Globus pallidus (tissue), 1 donor: ENCODE data around the gene ZNF423.

ENCODE experiments used
- DNase-seq: peaks from one replicate; pipeline ENCODE4 v3.0.0-alpha.2; 2015; ENCODE audit warnings: low spot score

Gene ZNF423

DNA sequence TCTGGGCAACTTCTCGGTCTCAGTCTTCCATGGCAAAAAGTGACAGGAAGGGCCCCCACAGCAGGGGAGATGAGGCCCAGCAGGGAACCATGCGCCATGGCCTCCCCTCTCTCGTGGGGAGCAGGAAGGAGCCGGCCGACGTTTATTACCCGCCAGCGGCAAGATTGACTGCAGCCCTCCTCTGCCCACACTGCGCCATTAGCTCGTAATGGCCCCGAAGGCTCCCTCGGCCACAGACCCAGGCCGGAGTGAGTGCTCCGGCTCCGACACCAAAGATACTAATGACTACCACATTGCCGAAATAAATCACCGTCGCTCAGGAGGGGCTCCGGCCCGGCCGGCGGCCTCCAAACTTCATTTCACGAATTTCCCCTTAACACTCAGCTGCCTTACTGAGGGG lies 255.4 kb downstream of the ZNF423 start:
- no peak for DNase-seq

DNA sequence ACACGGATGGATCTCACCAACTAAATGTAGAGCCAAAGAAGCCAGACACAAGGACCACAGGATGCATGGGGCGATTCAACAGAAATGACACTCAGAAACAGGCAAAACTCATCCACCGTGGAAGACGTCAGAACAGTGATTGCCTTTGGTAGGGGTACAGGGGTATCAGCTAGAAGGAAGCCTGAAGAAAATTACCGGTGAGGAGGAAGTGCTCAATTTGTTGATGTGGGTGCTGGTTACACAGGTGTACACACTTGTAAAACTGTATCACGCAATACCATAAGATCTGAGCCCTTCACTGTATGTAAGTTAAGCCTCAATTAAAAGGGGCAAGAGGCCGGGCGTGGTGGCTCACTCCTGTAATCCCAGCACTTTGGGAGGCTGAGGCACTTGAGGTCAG lies 256.2 kb downstream of the ZNF423 start:
- DNase-seq: no peak

DNA sequence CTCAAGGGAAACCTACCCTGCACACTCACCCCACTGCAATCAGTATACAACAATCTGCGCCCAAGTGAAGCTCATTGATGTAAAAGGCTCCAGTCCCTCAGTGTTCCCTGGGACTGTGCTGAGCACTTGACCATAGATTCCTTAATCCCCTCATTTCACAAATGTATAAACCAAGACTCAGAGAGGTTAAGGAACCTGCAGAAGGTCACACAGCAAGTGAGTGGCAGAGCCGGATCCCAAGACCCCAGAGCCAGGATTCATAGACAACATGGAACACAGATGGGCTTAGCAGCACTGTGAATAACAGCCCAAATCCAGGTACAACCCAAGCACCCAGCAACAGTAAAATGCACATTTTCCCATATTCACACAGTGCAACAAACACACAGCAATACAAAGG lies 256.6 kb downstream of the ZNF423 start:
- no peak for DNase-seq

DNA sequence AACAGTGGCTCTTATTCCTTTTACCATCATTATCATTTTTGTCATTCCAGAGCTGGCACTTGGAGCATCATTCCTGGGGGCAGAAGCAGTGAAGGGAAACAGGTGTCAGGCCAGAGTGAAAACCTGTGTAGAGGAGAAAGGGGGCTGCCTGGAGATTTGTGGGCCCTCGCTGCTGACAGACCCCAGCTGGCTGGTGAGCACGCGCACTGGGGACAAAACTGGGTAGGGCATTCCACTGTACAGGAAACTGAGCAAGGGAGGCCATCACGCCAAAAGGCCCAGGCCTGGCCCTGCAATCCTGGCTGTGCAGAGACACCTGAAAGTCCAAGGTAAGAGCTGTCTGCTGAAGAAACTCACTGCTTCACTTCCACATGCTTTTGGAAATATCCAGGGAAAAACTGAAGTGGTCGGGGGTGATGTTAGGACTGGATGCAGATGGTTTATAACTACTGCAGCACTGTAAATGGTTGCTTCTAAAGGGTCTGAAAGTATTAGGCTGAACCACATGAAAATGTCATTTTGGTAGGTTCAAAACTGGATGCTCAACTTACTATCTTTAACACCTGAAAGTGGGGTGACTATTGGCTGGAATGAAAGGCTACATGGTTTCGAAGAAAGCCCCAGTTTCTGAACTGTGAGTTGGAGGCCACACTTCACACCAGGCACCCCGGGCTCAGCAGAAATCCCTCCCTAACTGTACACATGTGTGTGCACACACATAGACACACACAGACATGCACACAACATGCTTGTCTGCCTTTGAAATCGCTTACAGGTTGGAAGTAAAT lies 257.3 kb downstream of the ZNF423 start:
- DNase-seq: no peak

DNA sequence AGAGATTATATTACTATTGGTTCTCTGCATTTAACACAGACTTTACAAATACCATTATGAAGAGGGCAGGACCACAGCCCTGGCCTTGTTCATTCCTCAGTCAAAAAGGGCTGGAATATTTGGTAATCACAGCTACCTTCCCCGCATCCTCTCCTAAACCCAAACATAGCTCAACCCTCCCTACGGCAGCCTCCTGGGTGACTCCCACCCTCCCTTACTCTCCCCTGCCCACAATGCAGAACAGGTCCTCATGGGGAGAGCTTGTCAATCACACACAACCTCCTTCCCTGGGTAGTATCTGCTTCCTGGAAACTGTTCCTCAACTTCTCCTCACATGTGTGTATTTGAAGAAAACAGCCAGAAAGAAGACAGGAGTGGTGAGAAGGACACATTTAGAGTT lies 258.1 kb downstream of the ZNF423 start:
- DNase-seq: no peak

DNA sequence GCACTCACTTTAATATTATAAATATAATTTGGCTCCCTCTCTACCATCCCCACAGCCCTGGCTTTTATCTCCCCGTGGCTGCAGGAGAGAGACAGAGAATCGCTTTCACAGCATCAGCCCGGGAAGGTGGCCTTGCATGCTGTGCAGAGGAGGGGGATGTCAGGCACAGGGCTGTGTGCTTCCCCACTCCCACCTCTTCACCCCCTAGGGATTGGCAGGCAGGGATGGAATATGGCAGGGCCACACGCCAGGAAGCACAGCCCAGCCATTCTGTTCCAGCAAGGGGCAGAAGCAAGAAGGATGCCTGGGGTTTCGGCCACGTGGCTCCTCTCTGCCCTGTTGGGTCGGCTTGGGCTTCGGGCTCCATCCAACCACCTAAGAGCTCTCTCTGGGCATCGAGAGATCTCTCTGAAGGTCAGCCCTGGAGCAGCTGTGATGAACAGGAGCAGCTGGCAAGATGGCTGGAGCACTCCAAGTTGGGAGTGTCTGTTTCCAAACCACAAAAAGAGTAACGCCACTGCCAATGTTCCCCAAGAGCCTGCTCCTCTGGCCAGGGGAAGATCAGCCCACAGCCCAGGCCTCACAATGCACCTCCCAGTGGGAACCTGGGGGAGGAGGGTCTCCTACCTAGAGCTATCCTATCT lies 259.1 kb downstream of the ZNF423 start:
- DNase-seq: no peak

DNA sequence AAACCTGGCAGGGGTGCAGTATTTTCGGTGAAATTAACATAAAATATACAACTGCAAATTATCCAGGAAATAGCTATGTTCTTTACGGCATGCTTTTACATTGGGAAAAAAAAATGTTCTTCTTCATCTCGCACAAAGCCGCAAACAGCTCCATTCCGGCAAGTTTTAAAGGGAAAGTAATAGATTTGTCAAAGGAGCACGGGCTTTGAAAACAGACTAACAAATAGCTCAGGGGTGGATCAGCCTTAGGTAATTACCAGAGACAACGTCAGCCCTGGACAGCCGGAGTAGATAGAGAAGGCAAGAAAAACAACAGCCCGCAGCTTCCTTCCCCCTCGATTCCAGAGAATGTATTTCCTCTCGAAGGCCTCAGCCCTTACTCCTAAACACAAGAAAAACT lies 259.8 kb downstream of the ZNF423 start:
- DNase-seq: no peak

DNA sequence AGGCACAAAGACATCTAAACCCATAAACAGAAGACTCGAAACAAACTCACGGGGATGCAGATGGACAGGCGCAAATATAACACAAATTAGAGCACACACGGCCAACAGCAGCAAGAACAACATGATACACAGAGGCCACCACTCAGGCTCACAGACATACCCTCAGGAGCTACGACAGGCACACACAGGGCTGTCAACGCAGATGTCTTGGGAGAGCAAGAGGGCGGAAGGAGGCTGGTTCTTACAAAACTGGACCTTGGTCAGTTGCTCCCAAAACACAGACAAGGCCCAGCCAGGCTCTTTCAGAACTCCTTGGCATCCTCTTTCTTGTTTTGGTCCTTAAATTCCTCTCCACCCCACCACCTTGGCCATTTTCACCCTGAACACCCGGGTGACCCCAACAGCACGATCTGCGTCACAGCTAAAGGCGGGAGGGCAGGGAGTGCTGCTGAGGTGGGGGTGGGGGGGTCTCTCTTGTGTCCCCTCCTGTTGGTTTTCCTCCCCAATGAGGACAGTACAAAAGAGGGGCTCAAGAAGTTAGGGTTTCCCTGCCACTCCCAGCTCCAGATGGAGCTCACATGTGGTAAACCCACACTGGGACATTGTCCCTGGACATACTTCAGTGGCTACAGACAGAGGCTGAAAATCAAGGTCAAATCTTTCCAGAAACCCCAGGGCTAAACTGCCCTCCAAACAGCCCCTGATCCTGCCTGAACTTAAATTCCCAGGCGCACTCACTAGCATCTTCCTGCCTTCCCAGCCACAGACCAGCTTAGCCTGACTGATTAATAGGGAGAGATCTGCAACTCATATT lies 261.0 kb downstream of the ZNF423 start:
- no peak for DNase-seq

DNA sequence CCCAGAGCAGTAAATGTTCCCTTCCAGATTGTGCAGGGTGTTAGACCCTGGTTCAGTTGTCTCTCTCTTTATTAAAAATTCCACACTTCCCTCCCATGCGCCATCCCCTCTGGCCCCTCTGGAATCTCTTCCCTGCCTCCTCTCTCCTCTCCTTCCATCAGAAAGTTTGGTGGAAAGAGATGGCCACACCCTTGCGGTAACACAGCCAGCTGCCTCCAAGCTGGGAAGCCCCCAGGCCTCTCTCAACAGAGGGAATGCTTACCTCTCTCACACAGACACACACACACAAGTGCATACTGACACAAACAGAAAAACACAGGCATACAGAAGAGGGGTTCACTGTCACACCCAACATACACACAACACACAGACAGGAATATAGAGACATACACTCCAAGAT lies 261.8 kb downstream of the ZNF423 start:
- no peak for DNase-seq

DNA sequence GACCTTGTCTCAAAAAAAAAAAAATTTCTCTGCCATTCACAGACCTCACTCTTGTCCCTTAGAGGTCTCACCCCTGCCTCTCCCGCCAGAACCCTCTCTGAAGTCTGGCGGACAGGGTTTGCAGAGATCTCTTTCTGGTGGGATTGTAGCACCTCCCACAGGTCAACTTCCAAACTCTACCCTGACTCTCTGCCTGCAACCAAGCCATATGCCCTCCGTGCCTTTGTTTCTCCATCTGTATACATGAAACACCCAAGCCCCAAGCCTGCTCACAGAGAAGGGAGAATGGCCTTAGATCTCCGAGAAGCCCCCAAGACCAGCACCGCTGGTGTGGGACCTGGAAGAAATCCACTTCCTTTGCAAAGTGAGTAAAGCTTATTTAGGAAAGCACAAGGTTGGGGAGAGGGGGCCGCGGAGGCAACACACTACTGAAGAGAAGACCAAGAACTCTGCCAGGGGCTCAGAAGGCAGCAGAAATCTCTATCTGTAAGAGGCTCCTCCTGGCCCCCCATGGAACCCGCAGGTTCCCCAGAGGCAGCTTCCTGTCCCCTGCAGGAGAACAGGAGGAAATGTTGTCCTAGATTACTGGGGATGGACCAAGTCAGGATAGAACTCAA lies 262.4 kb downstream of the ZNF423 start:
- DNase-seq: no peak

DNA sequence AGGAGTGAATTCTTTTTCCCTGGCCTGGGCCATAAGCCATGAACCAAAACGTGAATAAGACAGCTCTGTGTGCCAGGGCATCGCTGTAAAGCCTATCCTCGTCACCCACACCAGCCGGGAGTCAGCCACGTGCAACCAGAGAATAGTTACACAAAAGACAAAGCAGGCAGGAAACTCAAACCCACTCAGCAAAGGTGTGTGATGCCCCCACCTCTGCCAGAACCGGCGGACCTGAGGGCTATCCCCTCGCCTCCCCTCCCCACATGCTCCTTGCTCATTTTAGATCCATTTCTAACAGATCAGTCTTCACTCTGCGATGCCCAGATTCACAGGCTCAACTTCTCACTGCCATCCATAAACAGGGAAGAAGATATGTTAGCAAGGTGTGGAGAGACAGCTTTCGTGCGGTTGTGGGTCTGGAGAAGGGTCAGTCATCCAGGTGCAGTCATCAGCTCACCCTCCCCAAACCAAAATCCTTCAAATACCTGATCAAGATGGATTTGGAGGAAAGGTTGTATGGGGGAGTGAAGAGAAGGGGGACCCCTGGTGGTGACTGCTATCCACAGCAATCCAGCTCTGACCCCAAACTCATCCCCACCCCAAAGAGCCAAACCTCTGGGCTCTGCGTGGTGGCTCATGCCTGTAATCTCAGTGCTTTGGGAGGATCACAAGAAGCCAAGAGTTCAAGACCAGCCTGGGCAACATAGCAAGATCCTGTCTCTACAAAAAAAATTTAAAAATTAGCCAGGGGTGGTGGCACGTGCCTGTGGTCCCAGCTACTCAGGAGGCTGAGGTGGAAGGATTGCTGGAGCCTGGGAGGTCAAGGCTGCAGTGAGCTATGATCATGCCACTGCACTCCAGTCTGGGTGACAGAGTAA lies 263.1 kb downstream of the ZNF423 start:
- DNase-seq: no peak

DNA sequence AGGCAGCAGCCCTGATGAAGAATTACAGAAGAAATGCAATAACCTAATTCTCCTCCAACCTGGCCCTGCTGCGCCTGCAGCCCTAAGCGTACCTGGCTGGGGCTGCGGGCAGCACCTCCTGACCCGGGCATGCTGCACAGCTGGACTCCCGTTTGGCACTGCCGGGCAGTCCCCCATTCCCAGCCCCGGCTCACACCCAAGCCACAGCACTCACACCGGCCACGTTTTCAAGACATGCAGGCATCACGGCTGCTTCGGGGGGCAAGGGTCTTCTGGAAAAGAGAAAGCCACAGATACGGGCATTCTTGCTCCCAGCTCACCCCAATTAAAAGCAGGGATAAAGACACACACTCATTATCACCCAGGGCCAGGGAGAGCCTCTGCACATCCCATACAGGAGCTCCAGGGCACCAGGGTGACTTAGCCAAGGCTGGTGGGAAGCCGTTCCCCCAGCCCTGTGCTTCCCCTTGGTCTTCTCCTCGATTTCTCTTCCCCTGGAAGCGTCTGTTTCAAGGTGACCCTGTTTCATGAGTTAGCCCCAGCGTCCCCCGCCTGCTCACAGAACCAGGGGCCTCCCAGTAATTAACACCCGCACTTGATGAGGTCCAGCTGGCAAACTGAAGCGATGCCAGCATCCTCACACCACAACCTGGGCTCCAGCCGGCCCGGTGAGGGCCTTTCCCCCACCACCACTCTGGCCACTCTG lies 265.6 kb downstream of the ZNF423 start:
- no peak for DNase-seq

DNA sequence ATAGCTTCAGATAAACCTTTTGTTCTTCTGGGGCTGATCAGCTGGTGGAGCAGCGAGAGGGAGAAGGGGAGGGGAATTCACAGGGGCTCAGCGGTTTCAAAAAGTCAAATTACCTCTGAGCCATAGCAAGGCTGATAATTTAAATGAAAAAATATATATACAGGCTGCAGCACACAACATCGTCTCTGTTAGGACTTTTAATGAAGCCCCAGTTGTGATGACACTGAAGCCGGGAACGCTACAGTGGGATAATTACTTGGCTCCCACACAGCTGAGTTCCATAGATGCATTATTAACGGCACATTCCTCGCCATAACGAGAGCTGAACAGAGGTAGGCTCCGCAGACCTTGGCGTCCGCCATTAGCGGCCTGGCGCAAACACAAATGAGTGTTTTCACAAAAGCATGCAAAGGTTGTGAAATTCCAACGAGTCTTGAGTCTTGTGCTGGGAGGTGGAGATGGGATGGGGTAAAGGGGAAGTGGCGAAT lies 266.3 kb downstream of the ZNF423 start:
- no peak for DNase-seq

DNA sequence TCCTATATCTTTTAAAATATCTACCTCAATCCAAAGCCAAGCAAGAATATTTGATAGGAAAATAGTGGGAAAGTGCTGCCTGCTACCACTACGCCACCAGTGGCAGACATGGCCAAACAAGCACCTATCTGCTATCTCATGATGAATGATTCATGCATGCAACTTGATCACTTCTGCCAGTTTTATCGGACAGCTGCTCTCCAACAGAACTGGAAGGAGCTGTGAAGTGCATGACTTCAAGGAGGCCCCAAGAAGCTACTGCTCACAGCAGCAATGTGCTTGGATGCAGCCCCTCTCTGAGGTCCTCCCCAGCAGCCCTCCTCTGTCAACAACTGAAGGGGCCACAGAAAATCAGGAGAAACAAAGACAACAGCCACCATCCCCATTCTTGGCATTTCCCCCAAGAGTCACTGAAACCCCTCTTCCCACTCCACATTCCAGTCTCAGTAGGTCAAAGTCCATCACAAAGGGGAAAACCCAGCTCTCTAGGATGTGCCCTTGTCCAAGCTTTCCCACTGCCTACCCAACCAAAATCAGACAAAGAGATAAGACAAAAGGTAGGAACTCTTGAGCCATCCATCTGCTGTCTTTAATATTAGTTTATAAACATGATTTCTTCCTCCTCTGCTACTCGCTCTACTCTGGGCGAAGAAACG lies 267.1 kb downstream of the ZNF423 start:
- no peak for DNase-seq

DNA sequence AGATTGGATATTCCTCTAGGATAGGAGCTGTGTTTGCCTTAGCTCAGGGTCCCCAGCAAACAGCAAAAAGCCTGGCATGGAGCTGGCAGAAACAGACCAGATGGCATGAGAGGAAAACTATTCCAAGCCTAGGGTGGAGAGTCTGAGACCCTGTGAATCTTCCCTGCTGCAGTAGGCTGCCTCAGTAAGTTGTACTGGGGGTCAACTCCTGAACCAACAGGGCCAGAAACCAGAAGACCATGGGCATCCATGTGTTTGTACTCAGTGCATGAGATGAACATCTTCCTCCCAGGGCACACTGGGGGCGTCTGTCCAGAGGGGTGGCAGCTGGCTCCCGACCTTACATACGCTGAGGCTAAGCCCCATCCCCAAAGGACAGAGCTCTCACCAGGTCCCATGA lies 267.9 kb downstream of the ZNF423 start:
- no peak for DNase-seq

DNA sequence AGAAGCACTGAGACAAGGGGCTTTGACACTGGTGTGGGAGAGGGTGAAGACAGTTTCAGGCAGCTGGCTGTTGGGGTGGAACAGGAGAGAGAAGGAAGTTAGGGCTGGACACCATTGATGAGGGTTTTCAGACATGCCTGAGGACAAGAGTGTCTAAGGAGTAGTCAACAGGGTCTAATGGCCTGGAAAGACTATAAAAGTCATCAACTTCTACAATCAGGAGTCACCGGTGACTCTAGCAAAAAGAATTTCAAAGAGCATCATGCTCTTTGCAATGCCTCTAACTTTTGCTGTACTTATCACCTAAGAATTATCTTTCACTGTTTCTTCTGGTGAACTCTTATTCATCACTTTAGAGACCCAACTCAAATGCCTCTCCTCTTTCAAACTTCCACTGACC lies 268.4 kb downstream of the ZNF423 start:
- no peak for DNase-seq

DNA sequence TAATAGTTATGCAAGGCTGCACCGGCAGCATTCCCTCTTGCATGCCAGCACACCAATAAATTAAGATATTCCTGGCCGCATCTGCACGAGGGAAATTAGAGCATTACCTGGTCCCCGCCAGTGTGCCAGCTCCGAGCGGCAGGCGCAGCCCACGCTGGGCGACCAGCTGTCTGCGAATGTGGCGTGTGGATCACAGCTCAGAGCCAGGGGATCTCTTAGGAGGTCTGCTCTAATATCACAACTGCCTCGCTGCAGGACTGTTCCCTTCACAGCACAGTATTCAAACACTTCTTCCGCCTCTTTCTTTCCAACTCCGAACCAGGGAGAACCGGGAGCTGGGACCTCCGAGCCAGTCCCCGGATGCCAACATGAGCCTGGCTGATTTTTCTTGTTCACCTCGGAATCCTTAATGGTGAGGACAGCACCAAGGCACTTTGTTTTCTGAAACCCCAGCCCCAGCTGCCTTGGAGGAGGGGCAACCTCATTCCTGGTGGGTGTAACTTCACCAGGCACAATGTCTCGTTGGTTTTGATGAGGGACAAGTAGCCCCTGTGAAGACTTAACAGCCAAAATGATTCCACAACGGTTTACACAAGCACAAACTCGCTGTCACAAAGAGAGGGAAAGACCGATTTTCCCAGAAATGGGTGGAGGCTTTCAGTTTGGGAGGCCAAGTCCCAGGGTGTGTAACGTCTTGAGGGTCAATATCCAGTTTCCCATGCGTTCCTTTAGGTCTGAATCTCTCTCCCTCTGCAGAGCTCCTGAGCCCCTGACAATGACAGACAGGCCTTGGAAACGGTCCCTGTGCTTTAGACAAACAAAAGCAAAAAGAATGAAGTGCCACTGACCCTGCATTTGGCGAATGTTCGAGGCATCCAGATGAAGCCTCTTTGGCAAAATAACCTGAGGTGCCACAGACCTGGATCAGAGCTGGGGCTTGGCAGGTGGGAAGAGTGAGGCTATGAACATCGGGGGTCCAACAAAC lies 269.2 kb downstream of the ZNF423 start:
- DNase-seq: no peak

DNA sequence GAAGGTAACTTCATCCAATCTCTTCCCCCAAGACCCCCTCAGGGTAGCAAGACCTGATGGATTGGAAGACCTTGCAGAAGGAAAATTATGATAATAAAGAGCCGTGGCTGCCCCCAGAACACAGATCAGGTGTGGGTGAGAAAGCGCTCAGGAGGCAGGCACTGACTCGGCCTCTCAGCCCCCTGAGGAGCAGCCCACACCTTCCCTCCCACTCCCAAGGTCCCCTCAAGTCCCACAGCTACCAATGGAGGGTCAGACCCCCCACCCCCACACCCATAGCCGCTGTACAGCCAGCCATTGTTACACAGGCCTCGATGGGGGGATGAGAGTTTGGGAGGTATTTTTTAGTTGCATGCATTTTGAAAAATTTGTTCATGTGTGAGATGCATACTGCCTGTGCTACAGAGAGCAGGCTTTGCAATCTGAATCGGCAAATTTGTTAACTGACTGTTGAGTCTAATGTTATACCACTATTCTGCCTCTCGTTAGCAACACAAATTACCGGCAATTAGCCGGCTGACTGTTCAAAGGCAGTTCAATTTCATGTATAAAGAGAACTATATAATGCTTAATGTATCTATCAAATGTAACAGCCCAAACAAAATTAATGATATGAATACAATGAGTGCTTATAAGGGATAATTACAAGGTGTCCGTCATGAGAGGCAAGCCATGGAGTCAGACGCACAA lies 270.6 kb downstream of the ZNF423 start:
- DNase-seq: no peak
